Natural killer cell treated with Interleukin-12 subunit alpha and Interleukin-12 subunit beta and Interleukin-15 and Interleukin-18, amount 100 ng/mL, for 72 hours (primary cell): ENCODE data around the gene UPK1B. TPM values are rescaled to one million over a fixed set of nuclear protein-coding genes. Genes with fewer than 3 reads are reported as not detected.

Experiments used
- ATAC-seq, 2 donors: fragments of 150-1000 bp; cut with Tn5 transposase in 1 of 2; sonication (Bioruptor Pico), chemical (Tn5 transposase) in 1 of 2; 2 replicates each; pipeline ENCODE4 v1.10.0; 2021
- DNase-seq: peaks from one replicate; pipeline ENCODE4 v3.0.0; 2022; ENCODE audit warnings: low spot score
- H3K27ac Mint-ChIP-seq, 2 donors: 1 replicate in 1 of 2; 2 replicates in 1 of 2; pipeline ENCODE4 v1.8.0; 2022; ENCODE audit warnings: mixed read lengths in 2 of 2, mild to moderate bottlenecking in 1 of 2, moderate library complexity in 1 of 2
- H3K27me3 Mint-ChIP-seq, 2 donors: 1 replicate in 1 of 2; 2 replicates in 1 of 2; pipeline ENCODE4 v1.8.0; 2022; ENCODE audit warnings: mixed read lengths in 2 of 2
- H3K36me3 Mint-ChIP-seq: one replicate; pipeline ENCODE4 v1.8.0; 2022; ENCODE audit warnings: mixed read lengths
- H3K4me1 Mint-ChIP-seq, 2 donors: 1 replicate in 1 of 2; 2 replicates in 1 of 2; pipeline ENCODE4 v1.8.0; 2022; ENCODE audit warnings: low read depth in 2 of 2, mixed read lengths in 2 of 2, mild to moderate bottlenecking in 1 of 2
- H3K4me3 Mint-ChIP-seq: one replicate; pipeline ENCODE4 v1.8.0; 2022; ENCODE audit warnings: mixed read lengths
- H3K9me3 Mint-ChIP-seq: 2 replicates; pipeline ENCODE4 v1.8.0; 2022; ENCODE audit warnings: mixed read lengths
- total RNA-seq, 2 donors: library from RNA; stranded (reverse); gene quantifications; one replicate each; pipeline ENCODE4 v1.2.3, GENCODE V29; 2022

Gene UPK1B
- total RNA-seq, 2 donors from 2014 or later: not detected

DNA sequence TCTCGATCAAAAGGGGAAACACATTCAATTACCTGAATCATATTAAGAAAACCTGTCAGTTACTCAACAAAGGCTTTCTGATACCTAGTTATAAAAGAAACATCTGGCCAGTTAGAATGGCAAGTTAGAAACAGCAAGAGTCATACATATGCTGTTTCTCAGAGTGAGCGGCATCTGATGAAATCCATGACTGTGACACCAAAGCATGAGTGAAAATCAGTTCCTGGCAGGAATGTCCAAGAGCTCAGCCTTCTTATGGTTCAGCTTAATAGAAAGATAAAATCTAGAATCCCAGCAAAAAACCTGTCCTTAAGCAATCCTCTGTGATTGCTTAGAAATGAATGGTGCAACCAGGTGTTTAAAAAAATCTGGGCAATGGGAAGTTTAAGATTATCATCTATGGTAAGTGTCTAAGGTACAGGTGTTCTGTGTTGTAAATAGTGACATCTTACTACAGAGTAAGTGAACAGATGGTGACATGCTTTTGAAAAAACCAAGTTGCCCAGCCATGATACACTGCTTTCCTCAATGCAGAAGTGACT lies 48.5 kb downstream of the UPK1B start:
- peaks cover 27% of the 10 kb centered on the region for H3K36me3 Mint-ChIP-seq
- ATAC-seq (no peak), DNase-seq (no peak)
- H3K27ac Mint-ChIP-seq: peak overlapping the region; percentile 79 to 89
- no peaks in the 10 kb centered on the region for H3K27me3 Mint-ChIP-seq
- peaks cover 19 to 39% of the 10 kb centered on the region in 2 donors for H3K4me1 Mint-ChIP-seq
- no peaks in the 10 kb centered on the region for H3K9me3 Mint-ChIP-seq
- no peak overlapping the region for H3K4me3 Mint-ChIP-seq

DNA sequence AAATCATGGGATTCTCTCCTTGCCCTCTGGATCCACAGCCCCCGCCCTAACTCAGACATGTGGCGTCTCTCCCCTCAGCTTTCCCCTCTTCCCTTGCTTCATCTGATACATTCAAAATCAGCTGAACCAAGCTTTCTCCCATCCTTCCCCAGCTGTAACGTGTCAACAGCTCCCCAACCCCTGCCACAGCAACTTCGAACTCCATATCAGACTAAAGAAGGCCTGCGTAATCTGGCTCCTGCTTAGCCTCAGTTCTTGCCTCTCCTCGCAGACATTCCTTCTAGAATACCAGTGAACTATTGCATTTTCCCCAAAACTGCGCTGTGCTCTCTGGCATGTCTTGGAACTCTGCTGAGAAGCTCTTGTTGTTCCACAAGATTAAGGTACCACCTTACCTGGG lies 49.0 kb downstream of the UPK1B start:
- Mint-ChIP-seq H3K27me3 (no peaks in the 10 kb centered on the region), H3K4me3 (no peak overlapping the region), H3K36me3 (peaks cover 32% of the 10 kb centered on the region), H3K27ac (peak overlapping the region in 1 of 2 donors; percentile 89), H3K4me1 (peaks cover 19 to 44% of the 10 kb centered on the region in 2 donors), H3K9me3 (no peaks in the 10 kb centered on the region)
- ATAC-seq (no peak), DNase-seq (no peak)

DNA sequence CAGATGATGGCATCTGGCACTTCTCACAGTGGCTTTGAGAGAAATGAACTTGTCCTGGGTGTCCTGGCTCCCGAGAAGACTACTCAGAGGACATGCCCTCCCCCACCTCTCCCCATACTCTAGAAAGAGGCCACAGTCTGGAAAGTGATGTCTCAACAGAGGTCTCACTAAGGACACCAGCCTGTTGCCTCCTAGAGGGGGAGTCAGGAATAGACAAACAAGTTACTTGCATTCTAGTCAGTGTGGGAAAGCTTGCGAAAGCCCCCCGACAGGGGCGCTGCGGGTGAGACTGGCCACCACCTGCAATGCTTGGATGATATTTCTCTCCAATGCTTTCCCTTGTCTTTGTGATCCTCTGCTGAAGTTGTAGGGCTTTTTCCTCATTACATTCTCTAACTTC lies 50.1 kb downstream of the UPK1B start:
- Mint-ChIP-seq H3K4me1 (peaks cover 23 to 51% of the 10 kb centered on the region in 2 donors), H3K27me3 (no peaks in the 10 kb centered on the region), H3K36me3 (peaks cover 41% of the 10 kb centered on the region), H3K9me3 (no peaks in the 10 kb centered on the region), H3K4me3 (no peak overlapping the region), H3K27ac (no peak overlapping the region)
- ATAC-seq: no peak
- no peak for DNase-seq

DNA sequence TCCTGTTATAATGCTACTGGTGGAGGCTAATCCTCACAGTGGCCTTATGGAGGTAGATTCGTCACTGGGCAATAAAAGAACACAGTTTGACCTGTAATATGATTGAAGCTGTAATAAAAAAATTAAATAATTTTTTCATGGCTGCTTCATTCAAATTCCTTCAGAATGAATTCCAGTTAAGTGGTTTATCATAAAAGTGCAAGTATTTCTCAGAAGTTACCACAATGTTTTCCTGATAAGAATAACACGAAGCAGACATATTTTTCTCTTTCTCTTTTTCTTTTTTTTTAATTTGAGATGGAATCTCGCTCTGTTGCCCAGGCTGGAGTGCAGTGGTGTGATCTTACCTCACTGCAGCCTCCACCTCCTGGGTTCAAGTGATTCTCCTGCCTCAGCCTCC lies 51.7 kb downstream of the UPK1B start:
- Mint-ChIP-seq H3K27ac (no peak overlapping the region), H3K4me1 (peaks cover 21 to 46% of the 10 kb centered on the region in 2 donors), H3K4me3 (no peak overlapping the region), H3K27me3 (no peaks in the 10 kb centered on the region), H3K36me3 (peaks cover 41% of the 10 kb centered on the region), H3K9me3 (no peaks in the 10 kb centered on the region)
- DNase-seq (no peak), ATAC-seq (no peak)

DNA sequence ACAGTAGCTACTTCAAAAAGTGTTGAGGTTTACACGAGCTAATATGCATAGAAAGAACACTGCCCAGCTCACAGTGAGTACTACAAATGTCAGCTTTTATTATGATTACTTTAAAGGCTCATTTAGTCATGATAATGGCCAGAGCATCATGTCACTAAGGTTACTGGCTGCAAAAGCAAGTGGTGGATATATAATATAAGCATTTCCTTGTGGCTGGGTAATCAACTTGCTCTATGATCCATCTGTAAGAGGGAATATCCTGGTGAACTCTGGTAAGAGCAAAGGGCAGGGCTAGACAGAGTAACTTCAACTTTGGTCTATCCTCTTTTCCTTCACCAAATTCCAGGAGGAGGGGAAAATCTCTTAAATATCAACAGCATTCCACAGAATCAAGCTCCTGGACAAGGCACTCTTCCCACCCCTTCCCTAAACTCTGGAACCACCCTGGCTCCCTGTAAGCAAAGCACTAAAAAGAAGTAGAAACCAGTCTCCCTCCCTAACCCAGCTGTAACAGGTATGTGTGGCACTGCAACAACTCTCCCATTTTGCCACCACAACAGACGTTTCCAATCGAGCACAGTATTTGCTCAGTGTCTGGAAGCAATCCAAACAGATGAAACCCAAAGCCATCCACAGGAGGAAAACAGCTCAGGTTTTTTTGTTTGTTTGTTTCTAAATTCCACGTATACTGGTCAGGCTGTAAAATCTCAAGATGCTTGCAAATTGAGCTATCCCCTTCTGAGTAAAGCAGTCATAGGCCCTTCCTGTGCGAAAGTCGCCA lies 53.9 kb downstream of the UPK1B start:
- DNase-seq (no peak), ATAC-seq (no peak)
- no peaks in the 10 kb centered on the region for H3K27me3 Mint-ChIP-seq
- H3K36me3 Mint-ChIP-seq: peaks cover 46% of the 10 kb centered on the region
- peaks cover 35 to 56% of the 10 kb centered on the region in 2 donors for H3K4me1 Mint-ChIP-seq
- H3K27ac Mint-ChIP-seq: peak overlapping the region in 1 of 2 donors; percentile 22
- H3K9me3 Mint-ChIP-seq: no peaks in the 10 kb centered on the region
- H3K4me3 Mint-ChIP-seq: no peak overlapping the region

DNA sequence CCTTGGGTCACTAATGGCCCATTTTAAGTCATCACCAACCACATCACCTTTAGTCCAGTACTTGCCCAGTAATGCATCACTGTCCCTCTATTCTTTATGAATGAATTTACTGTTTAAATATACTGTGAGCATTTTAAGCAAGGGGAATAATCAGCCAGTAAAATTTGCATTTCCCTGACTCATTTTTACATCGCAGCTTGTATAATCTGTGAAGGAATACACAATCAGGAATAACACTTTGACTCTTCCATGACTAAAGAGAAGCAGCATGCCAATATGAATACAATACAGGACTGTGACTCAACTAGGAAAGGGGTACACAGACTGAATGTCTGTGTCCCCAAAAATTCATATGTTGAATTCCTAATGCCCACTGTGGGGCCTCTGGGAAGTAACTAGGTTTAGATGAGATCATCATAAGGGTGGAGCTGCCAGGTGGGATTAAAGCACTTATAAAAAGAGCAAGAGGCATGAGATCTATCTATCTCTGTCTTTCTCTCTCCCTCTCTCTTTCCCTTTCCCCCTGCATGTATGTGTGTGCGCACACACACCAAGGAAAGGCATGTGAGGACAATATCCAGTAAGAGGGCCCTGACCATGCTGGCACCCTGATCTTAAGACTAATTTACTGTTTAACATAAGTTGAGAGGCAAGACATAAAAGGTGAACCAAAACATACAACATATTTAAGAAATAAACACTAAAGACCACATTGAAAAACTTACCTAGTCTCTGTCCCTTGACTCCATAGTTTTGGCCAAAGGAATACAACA lies 55.2 kb downstream of the UPK1B start:
- peak overlapping the region; percentile 22 to 25 for H3K27ac Mint-ChIP-seq
- H3K4me3 Mint-ChIP-seq: no peak overlapping the region
- DNase-seq (no peak), ATAC-seq (peak in 1 of 2 donors; percentile 39)
- peaks cover 35 to 49% of the 10 kb centered on the region in 2 donors for H3K4me1 Mint-ChIP-seq
- peaks cover 46% of the 10 kb centered on the region for H3K36me3 Mint-ChIP-seq
- no peaks in the 10 kb centered on the region for H3K27me3 Mint-ChIP-seq
- H3K9me3 Mint-ChIP-seq: no peaks in the 10 kb centered on the region

DNA sequence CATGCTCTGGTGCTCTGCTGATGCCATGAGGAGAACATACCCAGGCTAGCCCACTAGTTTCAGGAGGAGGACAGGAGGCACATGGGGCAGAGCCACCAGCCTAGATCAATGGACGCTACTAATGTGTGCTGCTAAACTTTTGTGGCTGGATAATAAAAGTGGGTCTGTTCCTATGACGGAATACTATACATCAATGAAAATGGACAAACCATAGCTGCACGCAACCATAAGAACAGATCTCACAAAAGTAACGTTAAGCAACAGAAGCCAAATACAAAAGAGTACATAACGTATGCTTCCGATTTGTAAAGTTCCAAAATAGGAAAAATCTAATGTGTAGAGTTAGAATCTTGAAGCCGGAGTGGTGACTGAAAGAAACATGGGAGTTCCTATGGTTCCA lies 55.8 kb downstream of the UPK1B start:
- H3K36me3 Mint-ChIP-seq: peaks cover 42% of the 10 kb centered on the region
- ATAC-seq (no peak), DNase-seq (no peak)
- H3K27ac Mint-ChIP-seq: peak overlapping the region in 1 of 2 donors; percentile 25
- H3K4me1 Mint-ChIP-seq: peaks cover 35 to 46% of the 10 kb centered on the region in 2 donors
- H3K27me3 Mint-ChIP-seq: no peaks in the 10 kb centered on the region
- no peak overlapping the region for H3K4me3 Mint-ChIP-seq
- H3K9me3 Mint-ChIP-seq: no peaks in the 10 kb centered on the region

DNA sequence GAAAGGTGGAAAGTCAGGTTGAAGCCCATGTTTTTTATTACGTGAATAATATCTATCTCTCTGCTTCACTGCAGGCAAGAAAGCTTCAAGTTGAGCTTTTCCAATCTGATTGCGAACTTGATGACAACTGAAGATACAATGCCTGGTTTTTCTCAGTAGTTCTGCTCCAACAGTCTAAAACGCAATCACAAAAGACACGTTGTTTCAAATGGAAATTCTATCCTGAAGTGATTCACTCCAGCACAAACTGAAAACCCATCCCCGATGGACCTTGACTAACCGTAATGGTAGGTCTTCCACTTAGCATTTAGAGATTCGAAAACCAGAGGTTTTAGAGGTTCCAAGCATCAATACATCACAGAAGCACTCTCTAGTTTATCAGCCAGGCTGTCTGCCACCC lies 56.7 kb downstream of the UPK1B start:
- Mint-ChIP-seq H3K36me3 (peaks cover 47% of the 10 kb centered on the region), H3K9me3 (no peaks in the 10 kb centered on the region), H3K27ac (peak overlapping the region in 1 of 2 donors; percentile 48), H3K27me3 (no peaks in the 10 kb centered on the region), H3K4me1 (peaks cover 41 to 52% of the 10 kb centered on the region in 2 donors), H3K4me3 (no peak overlapping the region)
- DNase-seq: no peak
- no peak for ATAC-seq

DNA sequence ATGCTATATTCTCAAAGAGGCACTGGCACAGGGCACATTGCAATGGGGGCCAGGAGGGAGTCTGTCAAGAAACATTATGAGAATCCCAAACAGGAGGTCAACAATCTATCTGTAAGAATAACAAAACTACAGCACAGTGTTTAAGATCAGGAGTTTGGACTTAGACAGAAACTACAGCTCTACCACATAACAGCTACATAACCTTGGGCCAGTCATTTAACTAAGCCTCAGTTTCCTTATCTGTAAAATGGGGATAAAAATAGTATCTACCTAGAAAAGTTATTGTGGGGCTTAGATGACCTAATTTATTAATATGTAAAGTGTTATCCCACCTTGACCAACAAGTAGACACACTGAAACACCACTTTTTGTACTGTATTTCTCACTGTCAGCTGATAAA lies 57.3 kb downstream of the UPK1B start:
- peak in 1 of 2 donors; percentile 61 for ATAC-seq
- peak overlapping the region in 1 of 2 donors; percentile 48 for H3K27ac Mint-ChIP-seq
- peaks cover 48 to 59% of the 10 kb centered on the region in 2 donors for H3K4me1 Mint-ChIP-seq
- no peak overlapping the region for H3K4me3 Mint-ChIP-seq
- peaks cover 53% of the 10 kb centered on the region for H3K36me3 Mint-ChIP-seq
- no peaks in the 10 kb centered on the region for H3K27me3 Mint-ChIP-seq
- H3K9me3 Mint-ChIP-seq: no peaks in the 10 kb centered on the region
- no peak for DNase-seq

DNA sequence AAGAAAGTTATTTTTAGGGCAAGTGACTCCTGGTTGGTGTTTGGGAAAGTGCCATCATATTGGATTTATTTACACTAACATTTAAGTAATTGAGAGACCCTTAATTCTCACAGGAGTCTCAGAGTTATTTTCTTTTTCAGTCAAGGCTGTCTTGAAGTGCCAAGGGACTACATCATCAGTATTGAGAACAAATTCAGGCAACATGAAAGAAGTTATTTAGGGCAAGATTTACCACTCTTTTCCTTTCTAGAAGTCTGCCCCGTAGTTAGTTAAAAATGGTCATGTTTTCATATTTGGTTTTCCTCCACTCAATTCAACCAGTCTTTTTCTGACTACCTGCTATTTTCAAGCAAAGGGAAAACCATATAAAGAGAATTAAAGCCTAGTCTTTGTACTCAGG lies 61.2 kb downstream of the UPK1B start:
- Mint-ChIP-seq H3K36me3 (peaks cover 28% of the 10 kb centered on the region), H3K4me3 (peak overlapping the region; percentile 32), H3K27me3 (no peaks in the 10 kb centered on the region), H3K9me3 (no peaks in the 10 kb centered on the region), H3K27ac (peak overlapping the region; percentile 72 to 94), H3K4me1 (peaks cover 50 to 56% of the 10 kb centered on the region in 2 donors)
- DNase-seq (no peak), ATAC-seq (no peak)

DNA sequence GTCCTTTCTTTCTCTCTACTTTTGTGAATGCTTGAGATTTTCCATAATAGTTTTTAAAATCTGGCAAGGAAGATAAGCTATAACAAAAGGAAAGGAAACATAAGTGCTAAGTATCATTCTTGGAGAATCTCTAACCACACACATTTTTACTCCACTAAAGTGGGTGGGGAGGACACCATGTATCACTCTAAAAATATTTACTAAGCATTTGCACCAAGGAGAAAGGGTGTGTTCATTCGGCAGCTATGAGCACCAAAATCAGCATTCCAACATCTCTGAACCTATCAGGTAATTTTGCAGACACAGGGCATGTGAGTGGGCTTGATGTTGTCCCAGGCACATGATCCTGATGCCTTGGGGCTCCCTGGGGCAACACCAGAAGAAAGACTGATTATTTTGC lies 61.8 kb downstream of the UPK1B start:
- no peaks in the 10 kb centered on the region for H3K9me3 Mint-ChIP-seq
- peak overlapping the region; percentile 17 for H3K4me3 Mint-ChIP-seq
- no peaks in the 10 kb centered on the region for H3K27me3 Mint-ChIP-seq
- H3K4me1 Mint-ChIP-seq: peaks cover 54 to 59% of the 10 kb centered on the region in 2 donors
- peaks cover 29% of the 10 kb centered on the region for H3K36me3 Mint-ChIP-seq
- DNase-seq: no peak
- peak overlapping the region; percentile 72 to 94 for H3K27ac Mint-ChIP-seq
- no peak for ATAC-seq

DNA sequence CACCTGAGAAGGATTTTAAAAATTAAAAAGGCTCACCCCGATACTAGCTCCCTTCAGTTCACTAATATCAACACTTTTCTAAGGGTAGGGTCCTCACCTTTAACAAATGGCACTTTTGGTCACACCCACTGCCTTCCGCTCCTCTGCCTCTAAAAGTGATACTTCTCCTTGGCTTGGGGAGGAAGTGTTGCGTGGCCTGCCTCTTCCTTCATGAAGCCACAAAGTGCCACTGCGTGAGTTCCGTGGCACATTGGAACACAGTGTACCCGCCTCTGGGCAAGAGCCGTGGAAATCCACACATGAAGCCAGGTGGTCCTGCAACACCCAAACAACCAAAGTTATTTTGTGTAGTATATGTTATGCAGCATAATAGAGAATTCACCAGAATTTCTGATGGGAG lies 63.4 kb downstream of the UPK1B start:
- peak overlapping the region; percentile 72 to 94 for H3K27ac Mint-ChIP-seq
- peaks cover 47 to 56% of the 10 kb centered on the region in 2 donors for H3K4me1 Mint-ChIP-seq
- DNase-seq (peak; percentile 73), ATAC-seq (no peak)
- no peaks in the 10 kb centered on the region for H3K9me3 Mint-ChIP-seq
- peak overlapping the region; percentile 71 for H3K4me3 Mint-ChIP-seq
- H3K27me3 Mint-ChIP-seq: no peaks in the 10 kb centered on the region
- peaks cover 26% of the 10 kb centered on the region for H3K36me3 Mint-ChIP-seq

DNA sequence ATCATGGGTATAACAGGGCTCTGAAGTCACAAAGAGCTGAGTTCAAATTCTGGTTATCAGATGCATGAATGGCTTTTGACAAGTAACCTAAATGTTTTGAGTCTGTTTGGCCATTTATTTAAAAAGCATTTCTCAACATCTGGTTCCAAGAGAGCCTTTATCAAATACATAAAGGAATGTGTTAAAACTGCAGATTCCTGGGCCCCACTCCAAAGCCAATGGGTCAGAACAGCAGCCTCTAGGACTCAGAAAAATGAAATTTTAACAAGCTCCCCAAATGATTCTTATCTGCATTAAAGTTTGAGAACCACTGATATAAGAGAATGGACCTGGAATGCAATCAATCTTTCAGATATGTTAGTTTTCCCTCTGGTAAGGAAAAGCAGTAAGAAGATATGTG lies 63.9 kb downstream of the UPK1B start:
- no peak for DNase-seq
- H3K4me3 Mint-ChIP-seq: peak overlapping the region; percentile 71
- peak overlapping the region; percentile 72 to 94 for H3K27ac Mint-ChIP-seq
- ATAC-seq: no peak
- H3K36me3 Mint-ChIP-seq: peaks cover 22% of the 10 kb centered on the region
- peaks cover 43 to 52% of the 10 kb centered on the region in 2 donors for H3K4me1 Mint-ChIP-seq
- no peaks in the 10 kb centered on the region for H3K27me3 Mint-ChIP-seq
- no peaks in the 10 kb centered on the region for H3K9me3 Mint-ChIP-seq

DNA sequence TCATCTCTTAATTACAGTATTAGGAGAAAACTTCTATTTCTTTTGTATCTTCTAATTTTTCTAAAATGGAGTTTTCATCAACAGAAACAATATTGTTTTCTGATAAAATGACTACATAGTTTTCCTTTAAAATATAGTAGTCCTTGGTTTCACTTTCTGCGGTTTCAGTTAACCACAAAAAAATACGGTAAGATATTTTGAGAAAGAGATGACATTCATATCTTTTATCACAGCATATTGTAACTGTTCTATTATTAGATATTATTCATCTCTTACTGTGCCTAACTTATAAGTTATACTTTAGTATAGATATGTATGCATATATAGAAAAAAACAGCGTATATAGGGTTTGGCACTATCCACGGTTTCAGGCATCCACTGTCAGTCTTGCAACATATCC lies 65.0 kb downstream of the UPK1B start:
- Mint-ChIP-seq H3K4me1 (peaks cover 43 to 52% of the 10 kb centered on the region in 2 donors), H3K27me3 (no peaks in the 10 kb centered on the region), H3K27ac (peak overlapping the region; percentile 97 to 99), H3K4me3 (peak overlapping the region; percentile 74), H3K9me3 (no peaks in the 10 kb centered on the region), H3K36me3 (peaks cover 22% of the 10 kb centered on the region)
- ATAC-seq: no peak
- DNase-seq: no peak
